Activated CD4-positive, alpha-beta T cell treated with anti-CD3 and anti-CD28 coated beads for 4 hours (primary cell): ENCODE data around the gene CBX4.

ENCODE experiments used
- DNase-seq, 2 donors: peaks; one replicate each; pipeline ENCODE4 v3.0.0-alpha.2; 2020

The CBX4 gene

DNA sequence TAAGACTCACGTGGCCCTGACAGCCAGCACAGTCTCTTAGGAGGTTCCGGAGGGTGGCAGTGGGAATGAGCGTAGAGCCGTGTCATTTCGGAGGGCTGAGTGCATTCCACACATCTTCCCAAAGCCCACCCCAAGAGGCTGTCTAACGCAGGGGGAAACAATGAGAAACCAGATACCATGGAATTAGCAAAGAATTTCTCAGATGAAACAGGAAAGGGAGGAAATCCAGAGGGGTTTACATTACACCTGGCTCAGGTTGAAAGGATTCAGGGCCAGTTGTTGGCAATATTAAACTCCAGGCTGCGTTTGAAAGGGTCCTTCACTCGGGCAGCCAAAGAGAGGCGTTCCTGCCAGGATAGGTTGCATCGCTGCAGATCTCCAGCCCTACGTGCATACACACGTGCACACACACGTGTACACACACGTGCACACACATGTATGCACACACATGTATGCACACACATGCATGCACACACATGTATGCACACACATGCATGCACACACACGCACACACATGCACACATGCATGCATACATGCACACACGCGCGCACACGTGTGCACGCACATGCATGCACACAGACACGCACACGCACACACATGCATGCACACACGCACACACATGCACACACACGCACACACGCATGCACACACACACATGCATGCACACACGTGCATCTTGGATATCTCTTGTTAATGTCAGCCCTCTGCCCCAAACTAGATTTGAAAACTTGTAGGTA lies 12.2 kb downstream of the CBX4 start:
- no peak for DNase-seq

DNA sequence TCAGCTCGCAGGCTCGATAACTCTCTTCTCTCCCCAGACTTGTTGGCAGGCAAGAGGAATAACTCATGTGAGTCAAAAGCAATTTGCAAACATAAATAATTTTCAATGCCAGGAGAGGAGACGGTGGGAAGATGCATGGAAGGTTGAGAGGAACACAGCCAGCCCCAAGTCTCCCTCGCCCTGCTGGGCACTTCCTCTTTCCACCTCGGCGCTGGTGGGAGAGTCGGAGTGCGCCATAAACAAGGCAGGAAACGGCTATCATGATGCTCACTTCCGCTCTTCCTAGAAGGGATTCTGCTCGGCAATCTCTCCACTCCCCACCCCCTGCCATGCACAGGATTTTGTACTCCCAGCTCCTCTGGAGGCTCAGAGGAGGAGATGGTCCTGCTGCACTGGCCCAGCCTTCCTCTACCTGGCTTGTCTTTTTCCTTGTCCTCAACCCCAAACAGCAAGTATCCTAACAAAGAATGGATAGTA lies 13.0 kb downstream of the CBX4 start:
- DNase-seq: no peak

DNA sequence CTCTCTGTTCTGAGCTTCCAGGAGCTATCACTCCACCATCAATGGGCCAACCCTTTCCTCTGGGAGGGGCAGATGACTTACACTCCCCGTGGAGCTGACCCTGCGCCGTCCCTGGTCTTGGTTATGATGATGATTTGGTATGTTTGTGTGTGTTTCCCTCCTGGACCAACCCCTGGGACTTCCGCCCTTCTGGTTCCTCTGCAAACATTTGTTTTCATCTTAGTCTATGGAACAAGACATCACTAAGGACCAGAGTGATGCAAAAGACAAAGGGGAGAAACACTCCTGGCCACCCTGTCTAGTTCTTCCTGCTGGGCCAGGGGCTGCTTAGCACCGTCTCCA lies 13.7 kb downstream of the CBX4 start:
- DNase-seq: no peak

DNA sequence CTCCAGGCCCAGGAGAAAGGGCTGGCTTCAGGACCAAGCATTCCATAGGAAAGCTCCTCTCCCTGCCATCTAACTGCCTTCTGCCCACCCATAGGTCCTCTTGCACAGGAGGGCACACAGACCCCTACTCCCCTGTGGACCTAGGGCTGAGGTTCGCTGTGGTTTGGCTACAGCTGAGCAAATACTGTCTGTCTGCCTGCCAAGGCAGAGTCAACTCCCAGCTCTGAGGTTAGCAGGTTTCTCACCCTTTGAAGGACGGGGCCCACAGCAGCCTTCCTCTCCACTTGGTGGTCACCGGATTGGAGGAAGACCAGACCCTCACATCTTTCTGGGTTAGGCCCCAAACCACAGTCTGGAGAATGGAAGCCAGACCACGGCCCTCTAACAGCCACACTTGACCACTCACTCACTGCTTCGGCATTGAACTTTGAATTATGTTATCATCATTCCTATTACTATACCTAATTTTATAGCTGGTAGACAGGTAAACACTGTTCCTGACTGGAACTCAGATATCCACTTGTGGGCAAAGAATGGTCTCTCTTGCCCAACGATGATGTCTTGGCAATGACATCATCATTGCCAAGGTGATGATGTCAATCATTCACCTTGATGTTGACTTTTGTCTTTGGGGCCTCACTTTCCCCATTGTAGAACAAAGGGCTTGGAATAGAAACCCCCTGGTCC lies 14.2 kb downstream of the CBX4 start:
- no peak for DNase-seq

DNA sequence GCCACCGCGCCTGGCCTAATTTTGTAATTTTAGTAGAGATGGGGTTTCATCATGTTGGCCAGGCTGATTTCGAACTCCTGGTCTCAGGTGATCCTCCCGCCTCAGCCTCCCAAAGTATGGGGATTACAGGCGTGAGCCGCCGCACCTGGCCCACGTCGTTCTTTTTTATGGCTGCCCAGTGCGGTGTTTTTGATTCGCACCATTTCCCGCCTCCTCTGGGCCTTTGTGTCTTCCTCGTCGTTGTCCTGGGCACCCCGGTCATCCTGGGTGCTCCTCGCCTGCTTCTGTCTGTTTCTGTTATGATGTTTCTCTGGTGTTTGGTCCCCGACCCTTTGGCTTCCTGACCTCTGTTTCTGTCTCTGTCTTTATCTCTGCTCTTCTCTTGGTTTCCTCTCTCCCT lies 15.0 kb downstream of the CBX4 start:
- DNase-seq: no peak

DNA sequence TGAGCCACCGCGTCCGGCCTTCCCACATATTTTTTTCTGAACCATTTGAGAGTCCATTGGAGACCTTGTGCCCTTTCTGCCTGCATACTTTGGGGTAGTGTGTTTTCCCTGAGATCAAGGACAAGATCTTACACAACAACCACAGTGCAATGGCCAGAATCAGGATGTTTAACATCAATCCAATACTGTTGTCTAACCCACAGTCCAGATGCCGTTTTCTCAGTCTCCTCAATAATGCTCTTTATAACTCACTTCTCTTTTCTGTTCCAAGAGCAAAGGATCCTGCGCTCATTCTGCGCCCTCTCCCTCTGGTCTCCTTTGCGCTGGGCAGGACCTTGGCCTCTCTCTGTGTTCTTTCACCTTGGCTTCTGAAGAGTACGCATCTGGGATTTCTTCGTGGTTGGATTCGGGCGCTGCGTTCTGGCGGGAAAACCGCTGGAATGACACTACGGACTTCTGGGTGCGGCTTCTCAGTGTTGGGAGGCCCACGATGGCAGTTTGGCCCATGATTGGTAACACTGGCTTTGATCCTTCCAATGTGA lies 16.6 kb downstream of the CBX4 start:
- DNase-seq: no peak

DNA sequence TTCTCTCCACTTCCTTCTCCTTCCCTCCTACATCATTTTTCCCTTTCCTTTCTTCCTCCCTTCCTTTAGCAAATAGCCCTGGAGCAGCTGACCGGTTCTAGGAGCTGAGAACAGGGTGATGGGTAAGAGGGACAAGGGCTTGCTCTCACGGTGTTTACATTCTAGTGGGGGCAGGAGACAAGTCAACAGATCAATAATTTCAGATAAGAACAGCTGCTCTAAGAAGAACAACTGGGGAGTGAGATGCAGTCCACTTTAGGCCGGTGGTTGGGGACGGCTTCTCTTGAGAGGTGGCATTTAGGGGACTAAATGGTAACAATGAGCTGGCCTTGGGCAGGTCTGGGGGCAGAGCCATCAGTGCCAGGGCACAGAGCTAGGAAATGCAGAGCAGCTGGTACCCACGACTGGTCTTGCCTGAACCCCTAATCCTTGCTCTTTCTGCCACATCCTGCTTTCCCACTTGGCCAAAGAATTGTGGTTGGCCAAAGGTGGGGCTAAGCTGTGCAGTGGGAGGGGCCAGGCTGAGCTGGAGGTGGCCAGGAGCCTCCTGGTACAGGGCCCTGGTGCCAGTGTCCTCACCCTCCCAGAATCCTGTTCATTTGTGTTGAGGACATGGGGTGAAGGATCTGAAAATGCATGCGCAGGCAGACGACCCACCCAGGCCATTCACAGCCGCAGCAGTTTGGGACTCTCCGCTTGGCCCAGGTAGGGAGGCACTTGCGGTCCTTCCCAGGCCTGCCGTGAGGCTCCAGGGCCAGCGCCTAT lies 17.7 kb downstream of the CBX4 start:
- no peak for DNase-seq

DNA sequence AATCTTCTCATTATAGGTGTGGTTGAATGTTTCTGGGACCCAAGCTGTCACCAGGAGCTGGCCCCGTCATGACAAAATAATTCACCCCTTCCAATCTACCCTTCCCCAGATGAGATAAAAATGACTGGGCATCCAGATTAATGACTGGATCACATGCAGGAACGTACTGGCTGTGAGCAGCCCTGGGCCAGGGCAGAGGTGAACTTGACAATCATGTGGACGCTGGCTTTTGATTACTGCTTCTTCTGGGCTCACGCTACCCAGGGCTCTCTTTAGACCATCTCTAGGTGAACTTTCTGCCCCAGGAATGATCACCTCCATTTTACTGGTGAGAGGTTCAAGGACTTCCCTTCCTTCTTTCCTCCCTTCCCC lies 18.3 kb downstream of the CBX4 start:
- no peak for DNase-seq

DNA sequence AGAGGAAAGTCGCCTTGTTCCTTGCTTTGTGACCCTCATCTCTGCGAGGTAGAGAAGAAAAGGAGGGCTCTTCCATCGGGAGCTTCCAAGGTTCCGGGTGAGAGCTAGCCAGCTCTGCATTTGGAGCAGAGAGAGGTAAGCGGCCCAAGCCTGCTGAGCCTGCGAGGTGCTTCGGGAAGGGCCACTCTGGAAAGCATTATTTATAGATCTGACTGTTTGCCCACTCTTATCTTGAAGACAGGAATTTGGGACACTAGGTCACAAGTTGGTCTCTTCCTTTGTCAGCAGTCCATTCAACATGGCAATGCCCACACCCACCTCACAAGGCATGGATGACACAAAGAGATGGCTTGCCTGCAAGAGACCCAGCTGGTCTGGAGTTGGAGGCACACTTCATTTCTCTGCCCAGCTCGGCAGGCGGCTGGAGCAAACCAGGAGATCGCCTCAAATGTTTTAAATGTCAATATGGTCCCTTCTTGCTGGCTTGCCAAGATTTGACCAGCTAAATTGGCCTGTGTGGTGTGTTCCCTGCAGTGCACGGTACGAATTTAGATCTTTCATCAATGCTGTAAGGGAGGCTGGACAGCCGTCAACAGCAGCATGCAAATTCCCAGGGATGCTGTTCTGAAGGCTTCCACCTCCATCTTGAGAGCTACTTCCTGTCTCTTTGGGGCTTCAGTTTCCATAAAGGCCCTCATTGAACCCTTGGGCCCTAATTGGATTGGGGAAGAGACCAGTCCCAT lies 19.5 kb downstream of the CBX4 start:
- DNase-seq: no peak

DNA sequence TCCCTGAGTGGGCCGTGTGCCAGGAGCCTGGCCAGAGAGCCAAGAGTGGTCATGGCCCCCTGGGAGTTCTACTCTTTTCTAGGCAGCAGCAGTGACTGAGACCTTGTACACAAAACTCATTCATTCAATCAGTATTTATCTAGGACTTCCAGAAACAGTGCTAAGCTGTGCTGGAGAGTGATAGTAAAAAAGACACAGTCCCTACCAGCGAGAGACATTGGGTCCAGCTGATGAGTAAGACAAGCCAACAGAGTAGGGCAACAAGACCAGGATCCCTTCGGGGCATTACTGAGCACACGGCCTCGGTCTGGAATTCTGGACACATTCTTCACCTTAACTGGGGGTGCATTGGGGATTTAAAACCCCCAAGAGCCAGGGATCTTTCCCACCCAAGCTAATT lies 20.2 kb downstream of the CBX4 start:
- no peak for DNase-seq

DNA sequence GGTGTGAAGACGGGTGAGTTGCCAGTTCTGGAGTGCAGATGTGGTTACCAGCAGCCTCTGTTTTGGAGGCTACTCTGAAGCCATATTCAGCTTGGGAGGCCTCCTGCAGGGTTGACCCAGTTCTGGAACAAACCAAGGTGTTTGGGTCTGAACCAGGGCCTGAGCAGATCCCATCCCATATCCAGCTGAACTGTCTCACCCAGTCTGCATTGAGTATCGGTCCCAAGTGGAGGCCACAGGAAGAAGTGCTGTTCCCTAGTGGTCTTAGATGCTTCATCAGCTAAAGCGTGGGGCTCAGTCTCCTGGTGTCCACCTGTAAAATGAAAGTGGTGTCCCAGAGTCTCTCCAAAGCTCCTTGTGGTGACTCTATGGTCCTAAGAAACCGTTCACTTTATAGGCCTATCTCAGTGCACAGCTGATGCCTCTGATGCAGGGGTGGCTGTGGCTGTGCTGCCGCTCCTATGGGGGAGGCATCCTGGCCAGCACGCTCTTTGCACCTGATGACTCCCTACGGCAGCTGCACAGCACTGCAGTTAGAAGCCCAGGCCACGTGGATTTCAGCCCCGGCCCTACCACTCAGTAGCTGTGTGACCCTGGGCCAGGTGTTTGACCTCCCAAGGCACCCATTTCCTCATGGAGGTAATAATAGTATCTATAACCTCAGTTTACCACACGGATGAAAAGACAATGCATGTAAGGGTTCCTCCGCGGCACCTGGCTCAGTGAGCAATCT lies 21.0 kb downstream of the CBX4 start:
- DNase-seq: no peak

DNA sequence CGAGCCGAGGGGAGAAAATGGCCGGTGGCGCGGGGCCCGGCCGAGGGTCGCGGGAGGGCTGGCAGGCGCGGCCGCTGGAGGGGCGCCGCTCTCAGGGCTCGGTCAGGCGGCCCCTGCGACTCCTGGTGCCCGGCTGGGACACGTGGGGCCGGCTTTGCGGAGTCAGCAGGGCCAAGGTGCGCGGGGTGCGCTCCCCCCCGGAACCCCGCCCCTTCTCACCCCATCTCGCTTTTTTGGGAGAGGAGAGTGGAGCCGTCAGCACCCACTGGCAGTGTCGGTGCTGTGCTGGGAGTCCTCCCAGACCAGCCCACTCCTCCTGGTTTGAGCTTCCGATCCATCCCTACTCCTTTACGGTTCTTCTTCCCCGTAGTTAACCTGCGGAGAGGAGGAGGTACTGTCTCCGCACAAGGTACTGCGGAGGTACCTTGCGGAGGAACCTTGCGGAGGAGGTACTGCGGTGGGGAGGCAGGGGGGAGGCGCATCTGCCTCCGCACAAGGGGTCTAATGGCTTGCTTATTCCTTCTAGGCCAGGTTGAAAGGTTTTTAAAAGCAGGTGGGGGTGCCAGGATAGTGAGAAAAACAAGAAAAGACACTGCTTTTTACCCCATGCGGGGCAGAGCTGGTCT lies 23.3 kb downstream of the CBX4 start:
- no peak for DNase-seq

DNA sequence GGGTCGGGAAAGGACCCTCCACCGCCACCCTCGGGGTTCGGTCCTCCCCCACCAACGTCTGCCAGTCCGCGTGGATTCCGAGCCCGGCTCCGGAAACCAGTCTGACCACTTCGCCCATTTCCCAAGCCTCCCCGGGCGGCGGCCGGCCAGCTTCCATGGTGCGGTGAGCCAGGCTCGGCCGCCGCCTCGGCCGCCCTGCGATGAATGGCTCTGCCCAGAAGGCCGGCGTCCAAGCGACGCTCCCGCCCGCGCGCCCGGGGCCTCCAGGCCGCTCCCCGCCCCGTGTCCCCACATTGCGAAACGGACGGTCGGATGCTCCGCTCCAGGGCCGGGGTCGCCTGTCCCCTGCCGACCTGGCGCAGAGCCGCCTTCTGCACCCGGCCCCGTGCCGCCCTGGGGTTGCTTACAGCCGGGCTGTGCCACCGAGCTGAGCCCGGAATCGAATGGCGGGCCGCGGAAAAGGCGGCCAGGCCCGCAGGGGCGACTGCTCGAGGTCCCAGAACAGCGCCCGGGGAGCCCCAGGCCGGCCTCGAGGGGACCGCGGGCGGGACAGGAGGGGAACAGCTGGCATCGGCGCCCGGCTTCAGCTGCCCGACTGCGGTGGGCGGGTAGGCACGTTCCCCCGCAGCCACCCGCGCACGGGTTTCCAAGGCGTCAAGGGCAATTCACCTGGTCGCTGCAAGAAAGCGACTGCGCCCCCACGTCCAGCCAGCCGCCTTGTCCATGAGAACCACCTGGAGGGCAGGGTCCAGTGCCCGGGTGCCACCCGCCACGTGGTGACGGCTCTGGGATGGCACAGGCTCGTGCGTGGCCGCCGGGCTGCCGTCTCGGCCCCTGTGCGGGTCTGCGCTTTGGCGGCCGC lies 24.0 kb downstream of the CBX4 start:
- DNase-seq: no peak

DNA sequence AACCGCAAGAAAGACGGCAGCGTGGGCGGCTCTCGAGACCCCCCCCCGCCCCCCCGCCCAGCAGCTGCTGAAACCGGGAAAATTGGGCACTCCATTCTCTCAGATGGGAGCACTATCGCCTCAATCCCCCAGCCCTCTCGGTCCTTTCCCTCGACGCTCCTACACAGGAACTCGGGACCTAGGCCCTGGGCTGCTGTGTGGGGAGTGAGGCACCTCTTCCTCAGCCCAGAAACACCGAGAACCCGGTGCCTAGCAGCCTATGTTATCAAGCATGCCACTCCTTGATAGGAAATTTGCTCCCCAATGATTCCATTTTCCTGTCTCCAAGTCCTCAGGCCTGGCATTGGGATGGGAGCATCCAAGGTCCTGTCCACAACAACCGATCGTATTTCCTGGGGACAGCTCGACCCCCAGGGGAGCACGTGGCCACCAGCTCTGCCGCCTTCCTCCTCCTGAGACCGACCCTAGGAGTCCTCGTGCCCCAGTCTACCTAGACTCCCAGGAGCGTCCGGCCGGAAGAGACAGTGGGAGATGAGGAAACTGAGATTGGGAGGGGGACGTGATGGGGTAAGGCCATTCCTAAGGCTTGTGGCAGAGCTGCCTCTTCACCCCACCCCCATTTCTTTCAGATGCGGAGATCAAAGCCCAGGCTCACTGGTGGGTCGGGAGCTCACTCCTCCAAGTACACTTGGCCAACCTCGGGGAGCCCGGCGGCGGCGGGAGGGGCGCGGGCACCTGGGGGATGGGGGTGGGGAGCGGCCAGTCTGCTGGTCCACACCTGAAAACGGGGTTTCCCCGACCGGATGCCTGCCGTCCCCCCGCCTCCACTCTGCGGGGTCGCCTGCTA lies 24.9 kb downstream of the CBX4 start:
- no peak for DNase-seq

DNA sequence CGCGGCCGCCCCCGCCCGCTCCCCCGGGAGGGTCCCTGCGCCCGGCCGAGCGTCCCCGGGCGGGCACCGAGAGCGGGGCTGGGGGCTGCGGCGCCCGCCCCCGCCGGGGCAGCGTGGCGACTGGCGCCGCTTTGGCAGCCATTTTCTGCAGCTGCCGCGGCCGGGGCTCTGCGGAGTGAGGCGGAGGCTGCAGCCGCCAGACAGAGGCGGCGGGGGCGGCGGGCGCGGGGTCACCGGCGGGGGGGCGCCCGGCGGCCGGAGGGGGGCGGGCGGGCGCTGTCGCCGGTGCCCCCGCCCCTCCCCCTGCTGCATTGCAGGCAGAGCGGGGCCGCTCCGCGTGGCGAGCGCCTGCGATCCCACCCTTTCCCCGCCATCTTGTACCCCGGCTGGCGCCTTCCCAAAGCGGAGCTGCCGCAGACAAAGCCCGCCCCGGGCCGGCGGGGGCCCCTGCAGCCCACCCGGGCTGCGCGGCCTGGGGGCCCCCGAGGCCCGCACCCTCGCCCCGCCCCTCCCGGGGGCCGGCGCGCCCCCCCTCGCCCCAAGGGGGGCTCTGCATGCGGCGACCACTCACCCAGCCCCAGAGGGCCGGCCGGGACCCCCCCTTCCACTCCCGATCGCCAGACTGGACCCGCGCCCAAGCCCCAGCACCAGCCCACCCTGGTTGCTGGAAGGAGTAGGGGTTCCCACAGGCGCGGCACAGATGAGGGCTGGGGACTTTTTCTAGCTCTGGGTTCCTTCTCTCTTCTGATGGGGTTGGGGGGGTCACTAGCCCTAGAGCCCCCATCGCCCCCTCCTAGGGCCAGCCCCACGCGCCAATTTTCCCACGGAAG lies 25.7 kb downstream of the CBX4 start:
- no peak for DNase-seq

DNA sequence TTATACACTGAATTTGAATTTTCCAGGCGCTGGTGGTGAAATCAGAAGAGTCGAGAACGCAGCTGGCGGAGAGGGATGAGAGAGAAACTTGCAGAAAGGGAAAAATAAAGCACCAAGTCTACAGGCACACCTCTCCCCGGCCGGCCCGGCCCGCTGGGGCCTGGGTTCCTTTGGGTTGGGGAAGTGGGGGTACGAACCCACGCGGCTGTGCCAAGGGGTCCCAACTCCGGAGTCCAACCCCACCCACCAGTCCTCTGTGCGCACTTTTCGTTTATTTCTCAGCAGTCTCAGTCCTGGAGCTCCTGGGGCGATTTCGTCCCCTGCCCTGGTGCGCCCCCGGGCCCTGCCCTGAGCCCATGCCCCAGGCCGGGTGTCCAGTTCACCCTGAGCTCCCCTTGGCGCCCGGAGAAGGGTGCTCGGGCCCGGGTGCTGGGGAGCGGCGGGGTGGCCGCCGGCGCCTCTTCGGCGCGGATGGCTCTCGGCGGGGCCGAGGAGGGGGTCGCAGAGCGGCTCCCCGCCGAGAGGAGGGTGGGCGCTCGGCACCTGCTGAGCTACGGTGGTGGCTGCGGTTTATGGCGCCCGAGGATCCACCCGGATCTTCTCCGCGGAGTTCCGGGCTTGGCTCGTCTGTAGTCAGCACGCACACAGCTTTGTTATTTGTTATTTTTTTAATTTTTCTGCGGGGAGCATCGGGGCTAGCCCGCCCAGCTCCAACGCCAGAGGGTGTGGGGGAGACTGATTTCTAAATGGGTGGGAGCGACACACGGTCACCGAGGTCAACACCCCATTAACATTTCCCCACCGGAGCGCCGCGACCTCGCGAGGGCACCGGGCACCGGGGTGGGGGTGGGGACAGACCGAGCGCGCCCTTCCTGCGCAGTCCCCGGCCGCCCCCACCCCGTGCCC lies 26.6 kb downstream of the CBX4 start:
- DNase-seq: no peak

DNA sequence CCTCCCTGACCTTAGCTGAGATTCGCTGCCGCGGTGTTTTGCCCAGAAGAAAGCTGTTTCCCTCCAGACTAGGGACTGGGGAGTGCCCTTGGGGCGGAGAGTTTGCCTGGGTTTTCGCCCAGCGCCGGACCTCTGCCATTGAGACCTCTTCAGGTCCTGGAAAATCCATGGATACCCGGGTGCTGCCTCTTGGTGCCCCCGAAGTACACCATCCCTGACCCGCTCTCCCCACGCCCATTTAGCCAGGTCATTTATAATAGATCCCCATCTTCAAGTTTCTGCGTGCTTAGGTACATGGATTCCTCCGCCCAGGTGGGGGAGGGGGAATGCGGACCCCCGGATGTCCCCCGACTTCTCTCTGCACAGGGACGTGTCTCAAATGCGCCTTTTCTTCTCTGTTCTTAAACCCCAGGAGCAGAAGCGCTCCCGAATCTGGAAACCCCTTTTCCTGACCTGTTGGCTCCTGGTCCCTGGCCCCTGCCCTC lies 27.3 kb downstream of the CBX4 start:
- DNase-seq: no peak
